ENCODE data around the gene PARD3B.

DNA sequence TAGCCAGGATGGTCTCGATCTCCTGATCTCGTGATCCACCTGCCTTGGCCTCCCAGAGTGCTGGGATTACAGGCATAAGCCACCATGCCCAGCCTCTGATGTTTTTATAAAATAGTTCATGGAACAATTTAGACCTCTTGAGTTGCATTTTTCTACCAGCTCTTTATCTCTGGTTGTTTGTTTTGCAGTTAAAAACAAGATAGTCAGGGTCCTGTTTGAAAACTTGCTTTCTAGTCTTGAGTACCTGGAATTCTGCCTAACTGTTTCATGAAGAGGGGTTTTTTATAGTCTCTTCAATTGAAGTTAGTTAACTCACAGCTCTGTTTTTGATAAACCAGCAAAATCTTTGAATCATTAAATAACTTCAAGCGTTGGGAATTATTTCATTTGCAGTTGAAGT lies 244.8 kb downstream of the PARD3B start:
- TF ChIP-seq, protein P1, sequence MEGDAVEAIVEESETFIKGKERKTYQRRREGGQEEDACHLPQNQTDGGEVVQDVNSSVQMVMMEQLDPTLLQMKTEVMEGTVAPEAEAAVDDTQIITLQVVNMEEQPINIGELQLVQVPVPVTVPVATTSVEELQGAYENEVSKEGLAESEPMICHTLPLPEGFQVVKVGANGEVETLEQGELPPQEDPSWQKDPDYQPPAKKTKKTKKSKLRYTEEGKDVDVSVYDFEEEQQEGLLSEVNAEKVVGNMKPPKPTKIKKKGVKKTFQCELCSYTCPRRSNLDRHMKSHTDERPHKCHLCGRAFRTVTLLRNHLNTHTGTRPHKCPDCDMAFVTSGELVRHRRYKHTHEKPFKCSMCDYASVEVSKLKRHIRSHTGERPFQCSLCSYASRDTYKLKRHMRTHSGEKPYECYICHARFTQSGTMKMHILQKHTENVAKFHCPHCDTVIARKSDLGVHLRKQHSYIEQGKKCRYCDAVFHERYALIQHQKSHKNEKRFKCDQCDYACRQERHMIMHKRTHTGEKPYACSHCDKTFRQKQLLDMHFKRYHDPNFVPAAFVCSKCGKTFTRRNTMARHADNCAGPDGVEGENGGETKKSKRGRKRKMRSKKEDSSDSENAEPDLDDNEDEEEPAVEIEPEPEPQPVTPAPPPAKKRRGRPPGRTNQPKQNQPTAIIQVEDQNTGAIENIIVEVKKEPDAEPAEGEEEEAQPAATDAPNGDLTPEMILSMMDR (IDR thresholded peaks at IDR 0.05): no peak
- no peak for TF ChIP-seq POLR2AphosphoS5 (IDR thresholded peaks at IDR 0.05; ENCODE audit: insufficient read depth in 1 of 2, low read depth in 1 of 2)
